Activated T-cell treated with anti-CD3 and anti-CD28 coated beads, Interleukin-2, amount 50 U/mL, for 24 hours (primary cell): Measurements from ENCODE around the gene FAM168A.
"Not testable (repeated sequence)": the region's sequence is repeated elsewhere in the genome, so short reads cannot be mapped to it uniquely, and the experiment has no call there.

ENCODE experiments used
- DNase-seq: peaks from one replicate; pipeline ENCODE4 v3.0.0-alpha.2; 2020
- H3K27ac Mint-ChIP-seq: 2 replicates; pipeline ENCODE4 v1.8.0; 2020; ENCODE audit warnings: mild to moderate bottlenecking, mixed read lengths
- H3K27me3 Mint-ChIP-seq: 2 replicates; pipeline ENCODE4 v1.8.0; 2020; ENCODE audit warnings: mixed read lengths
- H3K36me3 Mint-ChIP-seq: 2 replicates; pipeline ENCODE4 v1.8.0; 2020; ENCODE audit warnings: low read depth, mixed read lengths
- H3K4me1 Mint-ChIP-seq: 2 replicates; pipeline ENCODE4 v1.8.0; 2020; ENCODE audit warnings: low read depth, mixed read lengths
- H3K4me3 Mint-ChIP-seq: 2 replicates; pipeline ENCODE4 v1.8.0; 2020; ENCODE audit warnings: mild to moderate bottlenecking, moderate library complexity, mixed read lengths
- H3K9me3 Mint-ChIP-seq: 2 replicates; pipeline ENCODE4 v1.8.0; 2020; ENCODE audit warnings: mixed read lengths

FAM168A gene

DNA sequence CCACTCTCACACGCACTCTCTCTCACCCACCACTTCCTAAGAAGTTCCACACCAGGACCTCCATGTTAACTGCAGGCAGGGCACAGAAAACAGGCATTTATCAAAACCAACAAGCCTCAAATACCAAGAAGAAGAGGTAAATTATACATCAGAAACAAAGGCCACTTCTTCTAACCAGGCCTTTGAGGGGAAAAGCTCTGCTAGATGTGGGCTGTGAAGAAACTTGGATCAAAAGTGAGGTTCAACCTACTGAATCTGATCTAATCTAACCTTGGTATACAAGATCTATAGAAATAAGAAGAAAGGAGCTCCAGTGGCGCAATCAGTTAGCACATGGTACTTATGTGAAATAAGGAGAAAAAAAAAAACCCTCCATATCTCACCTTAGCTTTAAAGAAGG lies 91.9 kb downstream of the FAM168A start:
- Mint-ChIP-seq H3K9me3 (peaks cover 10% of the 10 kb centered on the region), H3K36me3 (peaks cover 13% of the 10 kb centered on the region), H3K4me3 (no peak overlapping the region), H3K27ac (no peak overlapping the region), H3K27me3 (no peaks in the 10 kb centered on the region), H3K4me1 (peaks cover 32% of the 10 kb centered on the region)
- no peak for DNase-seq

DNA sequence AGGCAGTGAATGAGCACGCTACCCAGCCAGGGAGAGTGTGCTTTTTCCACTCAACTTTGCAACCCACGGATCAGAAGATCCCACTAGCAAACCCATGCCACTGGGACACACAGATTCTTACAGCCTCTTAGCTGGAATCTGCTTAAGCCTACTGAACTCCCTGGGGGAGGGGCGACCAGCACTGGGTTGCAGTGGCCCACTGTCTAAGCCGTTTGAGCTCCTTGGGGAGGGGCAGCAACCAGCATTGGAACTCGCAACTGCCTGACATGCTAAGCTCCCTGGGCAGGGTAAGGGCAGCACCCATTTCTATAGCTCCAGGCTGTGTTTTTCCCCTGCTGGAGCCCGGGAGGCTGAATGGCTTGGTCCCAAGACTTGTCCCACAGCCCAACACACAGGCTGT lies 99.6 kb downstream of the FAM168A start:
- peaks cover 29% of the 10 kb centered on the region for H3K4me1 Mint-ChIP-seq
- H3K9me3 Mint-ChIP-seq: peaks cover 4% of the 10 kb centered on the region
- H3K27ac Mint-ChIP-seq: no peak overlapping the region
- peaks cover 6% of the 10 kb centered on the region for H3K36me3 Mint-ChIP-seq
- no peak overlapping the region for H3K4me3 Mint-ChIP-seq
- DNase-seq: no peak
- H3K27me3 Mint-ChIP-seq: no peaks in the 10 kb centered on the region

DNA sequence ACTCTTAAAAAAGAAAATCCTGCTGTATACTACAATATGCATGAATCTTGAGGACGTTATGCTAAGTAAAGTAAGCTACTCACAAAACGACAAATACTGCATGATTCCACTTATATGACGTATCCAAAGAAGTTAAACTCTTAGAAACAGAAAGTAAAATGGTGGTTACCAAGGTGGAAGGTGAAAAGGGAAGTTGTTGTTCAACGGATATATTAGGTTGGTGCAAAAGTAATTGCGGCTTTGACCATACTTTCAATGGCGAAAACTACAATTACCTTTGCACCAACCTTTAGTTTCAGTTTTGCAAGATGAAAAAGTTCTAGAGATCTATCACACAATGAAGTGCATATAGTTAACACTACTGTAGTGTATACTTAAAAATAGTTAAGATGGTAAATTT lies 101.8 kb downstream of the FAM168A start:
- Mint-ChIP-seq H3K27me3 (no peaks in the 10 kb centered on the region), H3K4me3 (no peak overlapping the region), H3K36me3 (peaks cover 6% of the 10 kb centered on the region), H3K27ac (no peak overlapping the region), H3K9me3 (peaks cover 4% of the 10 kb centered on the region), H3K4me1 (peaks cover 11% of the 10 kb centered on the region)
- DNase-seq: no peak

DNA sequence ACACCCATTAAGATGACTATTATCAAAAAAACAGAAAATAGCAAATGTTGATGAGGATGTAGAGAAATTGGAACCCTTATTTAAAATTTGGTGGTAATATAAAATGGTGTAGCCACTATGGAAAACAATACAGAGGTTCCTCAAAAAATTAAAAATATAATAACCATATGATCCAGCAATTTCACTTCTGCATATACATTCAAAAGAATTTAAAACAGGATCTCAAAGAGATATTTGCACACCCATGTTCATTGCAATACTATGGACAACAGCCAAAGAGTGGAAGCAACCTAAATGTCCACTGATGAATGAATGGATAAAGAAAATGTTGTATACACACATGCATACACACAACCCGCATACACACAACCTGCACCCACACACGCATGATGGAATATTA lies 102.2 kb downstream of the FAM168A start:
- peaks cover 6% of the 10 kb centered on the region for H3K36me3 Mint-ChIP-seq
- H3K9me3 Mint-ChIP-seq: peaks cover 4% of the 10 kb centered on the region
- H3K4me1 Mint-ChIP-seq: peaks cover 11% of the 10 kb centered on the region
- no peak for DNase-seq
- H3K27me3 Mint-ChIP-seq: no peaks in the 10 kb centered on the region
- H3K4me3 Mint-ChIP-seq: no peak overlapping the region
- H3K27ac Mint-ChIP-seq: no peak overlapping the region

DNA sequence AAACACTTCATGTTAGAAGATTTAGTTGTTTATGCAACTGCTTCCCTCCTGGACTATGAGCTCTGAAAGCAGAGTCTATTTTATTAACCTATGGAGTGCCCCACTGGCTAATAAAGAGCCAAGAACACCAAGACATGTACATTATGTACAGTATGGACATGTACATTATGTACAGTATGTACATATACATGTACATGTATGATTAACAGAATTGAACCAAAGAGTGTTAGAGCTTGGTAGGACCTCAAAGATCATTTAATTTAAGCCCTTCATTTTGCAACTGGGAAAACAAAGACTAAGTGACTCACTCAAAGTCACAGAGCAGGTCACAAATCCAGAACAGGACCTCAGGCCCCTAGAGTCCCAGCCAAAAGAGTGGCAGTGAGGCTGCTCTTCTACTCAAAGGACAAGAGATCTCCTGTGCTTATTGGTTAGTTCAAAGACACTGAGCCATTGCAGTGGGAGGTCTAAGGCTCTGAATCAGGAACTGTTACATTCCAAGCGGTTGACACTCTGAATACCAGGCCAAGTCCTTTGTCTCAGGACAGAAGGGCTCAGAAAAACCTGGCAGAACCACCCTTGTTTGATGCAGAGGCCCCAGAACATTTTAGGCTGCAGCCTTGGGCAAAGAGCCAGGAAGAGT lies 103.8 kb downstream of the FAM168A start:
- DNase-seq: no peak
- Mint-ChIP-seq H3K4me1 (peaks cover 6% of the 10 kb centered on the region), H3K9me3 (peaks cover 4% of the 10 kb centered on the region), H3K27ac (no peak overlapping the region), H3K4me3 (no peak overlapping the region), H3K27me3 (no peaks in the 10 kb centered on the region), H3K36me3 (peaks cover 6% of the 10 kb centered on the region)

DNA sequence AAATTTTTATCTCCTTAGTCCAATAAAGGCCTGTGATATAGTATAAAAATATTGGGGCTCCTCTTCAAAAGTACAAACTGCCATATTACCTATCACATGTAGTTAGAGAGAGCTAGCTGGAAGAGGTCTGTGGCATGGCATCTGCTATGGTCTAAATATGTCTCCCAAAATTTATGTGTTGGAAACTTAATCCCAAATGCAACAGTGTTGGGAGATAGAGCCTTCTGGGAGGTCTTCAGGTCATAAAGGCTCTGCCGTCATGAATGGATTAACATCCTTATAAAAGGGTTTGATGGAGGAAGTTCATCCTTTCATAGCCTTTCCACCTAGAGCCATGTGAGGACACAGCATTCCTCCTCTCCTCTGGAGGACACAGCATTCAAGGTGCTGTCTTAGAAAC lies 116.3 kb downstream of the FAM168A start:
- H3K4me1 Mint-ChIP-seq: no peaks in the 10 kb centered on the region
- peaks cover 13% of the 10 kb centered on the region for H3K9me3 Mint-ChIP-seq
- H3K36me3 Mint-ChIP-seq: peaks cover 12% of the 10 kb centered on the region
- no peak for DNase-seq
- no peak overlapping the region for H3K27ac Mint-ChIP-seq
- H3K27me3 Mint-ChIP-seq: no peaks in the 10 kb centered on the region
- H3K4me3 Mint-ChIP-seq: no peak overlapping the region

DNA sequence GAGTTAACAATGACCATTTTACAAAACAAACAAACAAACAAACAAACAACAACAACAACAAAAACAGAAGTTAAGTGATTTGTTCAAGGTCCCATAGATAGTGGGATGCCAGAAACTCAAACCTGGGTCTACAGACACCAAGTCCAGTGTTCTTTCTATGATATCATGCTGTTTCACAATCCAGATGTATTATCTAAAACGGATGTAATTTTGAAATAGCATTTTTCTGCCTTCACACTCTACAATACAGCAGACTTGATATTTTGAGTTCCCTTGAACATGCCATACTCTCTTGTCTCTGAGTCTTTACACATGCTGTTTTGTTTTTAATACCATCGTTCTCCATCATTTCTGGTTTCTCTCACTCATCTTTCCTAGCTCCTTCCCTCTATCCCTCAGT lies 117.2 kb downstream of the FAM168A start:
- no peak overlapping the region for H3K4me3 Mint-ChIP-seq
- H3K27ac Mint-ChIP-seq: no peak overlapping the region

DNA sequence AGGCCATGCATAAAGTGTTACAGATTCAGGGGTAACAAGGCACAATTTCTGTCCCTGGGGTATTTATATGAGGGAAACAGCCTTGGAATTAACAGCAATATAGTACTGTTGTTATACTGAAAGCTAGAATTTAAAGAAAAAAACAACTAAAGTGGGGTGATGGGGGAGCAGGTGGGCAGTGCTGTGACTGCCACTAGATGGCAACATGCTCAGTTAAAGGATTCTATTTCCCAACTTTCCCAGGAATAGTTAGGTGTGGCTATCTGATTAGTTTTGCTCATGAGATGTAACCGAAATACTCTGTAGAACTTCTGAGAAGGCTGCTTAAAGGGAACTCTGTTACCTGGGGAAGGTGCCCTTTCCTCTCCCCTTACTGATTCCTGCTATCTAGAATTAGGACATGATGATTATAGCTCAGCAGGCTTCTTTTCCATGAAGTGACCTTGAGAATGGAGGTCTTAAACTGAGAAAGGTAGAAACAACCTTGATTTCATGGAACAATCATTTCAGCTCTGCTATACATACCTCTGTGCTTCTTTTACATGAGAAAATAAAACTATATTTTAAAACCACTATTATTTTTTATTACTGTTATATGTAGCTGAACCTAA lies 119.1 kb downstream of the FAM168A start:
- peaks cover 14% of the 10 kb centered on the region for H3K9me3 Mint-ChIP-seq
- H3K4me1 Mint-ChIP-seq: no peaks in the 10 kb centered on the region
- H3K27ac Mint-ChIP-seq: no peak overlapping the region
- H3K27me3 Mint-ChIP-seq: no peaks in the 10 kb centered on the region
- peaks cover 12% of the 10 kb centered on the region for H3K36me3 Mint-ChIP-seq
- DNase-seq: no peak
- H3K4me3 Mint-ChIP-seq: no peak overlapping the region

More for the DNA sequence above, 117.2 kb downstream of the FAM168A start:
- H3K4me1 Mint-ChIP-seq: no peaks in the 10 kb centered on the region
- H3K9me3 Mint-ChIP-seq: peaks cover 14% of the 10 kb centered on the region
- DNase-seq: no peak
- no peaks in the 10 kb centered on the region for H3K27me3 Mint-ChIP-seq
- H3K36me3 Mint-ChIP-seq: peaks cover 12% of the 10 kb centered on the region

DNA sequence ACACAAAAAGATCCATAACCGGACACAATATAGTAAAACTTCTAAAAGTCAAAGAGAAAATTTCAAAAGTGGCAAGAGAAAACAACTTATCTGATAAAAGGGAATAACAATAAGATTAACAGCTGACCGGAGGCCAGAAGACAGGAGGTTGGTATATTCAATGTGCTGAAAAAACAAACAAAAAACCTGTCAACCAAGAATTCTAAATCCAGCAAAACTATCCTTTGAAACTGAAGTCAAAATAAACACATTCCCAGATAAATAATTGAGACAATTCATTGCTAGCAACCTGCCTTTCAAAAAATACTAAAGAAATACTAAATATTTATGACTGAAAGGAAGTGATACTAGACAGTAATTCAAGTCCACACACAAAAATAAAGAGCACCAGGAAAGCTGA lies 120.4 kb downstream of the FAM168A start:
- Mint-ChIP-seq H3K9me3 (peaks cover 14% of the 10 kb centered on the region), H3K4me3 (no peak overlapping the region), H3K36me3 (peaks cover 12% of the 10 kb centered on the region), H3K4me1 (no peaks in the 10 kb centered on the region), H3K27ac (no peak overlapping the region), H3K27me3 (no peaks in the 10 kb centered on the region)
- DNase-seq: no peak

DNA sequence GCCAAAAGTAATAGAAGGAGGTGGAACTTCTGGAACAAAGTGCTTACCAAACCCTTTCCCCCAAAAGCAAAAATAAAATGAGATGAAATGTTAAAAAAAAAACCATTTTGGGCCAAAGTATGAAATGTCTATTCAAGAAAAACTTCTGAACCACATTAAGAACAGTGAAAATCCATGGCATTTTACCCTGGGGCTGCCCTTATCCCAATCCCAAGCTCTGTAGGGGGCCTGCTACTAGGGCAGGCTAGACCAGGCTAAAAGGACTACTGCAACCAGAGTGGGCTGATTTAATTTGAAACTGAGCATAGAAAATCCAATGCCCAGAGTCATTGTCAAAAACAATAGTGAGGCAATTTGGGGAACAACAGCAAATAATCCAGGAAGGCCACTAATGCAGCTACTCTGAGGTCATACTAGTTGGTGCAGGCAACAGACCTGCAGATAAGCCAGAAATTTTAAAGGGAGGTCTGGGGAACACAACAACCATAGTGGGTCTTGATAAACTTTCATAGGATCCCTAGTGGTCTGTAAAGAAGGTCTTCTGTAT lies 122.3 kb downstream of the FAM168A start:
- Mint-ChIP-seq H3K9me3 (peaks cover 14% of the 10 kb centered on the region), H3K4me1 (no peaks in the 10 kb centered on the region), H3K27ac (no peak overlapping the region), H3K27me3 (no peaks in the 10 kb centered on the region), H3K36me3 (peaks cover 14% of the 10 kb centered on the region), H3K4me3 (no peak overlapping the region)
- DNase-seq: no peak

DNA sequence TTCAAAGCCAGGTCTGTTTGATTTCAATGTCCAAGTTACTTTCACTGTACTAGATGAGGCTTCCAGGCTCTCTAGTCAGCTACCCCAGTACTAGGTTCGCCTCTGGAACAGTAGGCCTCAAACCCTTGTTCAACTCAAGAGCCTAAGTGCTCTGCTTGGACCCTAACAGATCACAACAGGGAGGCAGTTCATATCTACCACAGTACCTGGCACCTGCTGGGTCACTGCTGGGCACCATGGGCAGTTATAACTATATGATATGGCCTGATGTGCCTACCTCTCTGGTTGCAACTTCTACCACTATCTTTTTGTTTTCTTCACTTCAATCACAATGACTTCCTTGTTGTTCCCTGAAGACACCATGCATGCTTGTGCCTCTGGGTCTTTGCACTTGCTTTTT lies 124.7 kb downstream of the FAM168A start:
- Mint-ChIP-seq H3K4me1 (no peaks in the 10 kb centered on the region), H3K27ac (no peak overlapping the region), H3K27me3 (no peaks in the 10 kb centered on the region), H3K4me3 (no peak overlapping the region), H3K36me3 (peaks cover 15% of the 10 kb centered on the region), H3K9me3 (peaks cover 13% of the 10 kb centered on the region)
- DNase-seq: no peak

DNA sequence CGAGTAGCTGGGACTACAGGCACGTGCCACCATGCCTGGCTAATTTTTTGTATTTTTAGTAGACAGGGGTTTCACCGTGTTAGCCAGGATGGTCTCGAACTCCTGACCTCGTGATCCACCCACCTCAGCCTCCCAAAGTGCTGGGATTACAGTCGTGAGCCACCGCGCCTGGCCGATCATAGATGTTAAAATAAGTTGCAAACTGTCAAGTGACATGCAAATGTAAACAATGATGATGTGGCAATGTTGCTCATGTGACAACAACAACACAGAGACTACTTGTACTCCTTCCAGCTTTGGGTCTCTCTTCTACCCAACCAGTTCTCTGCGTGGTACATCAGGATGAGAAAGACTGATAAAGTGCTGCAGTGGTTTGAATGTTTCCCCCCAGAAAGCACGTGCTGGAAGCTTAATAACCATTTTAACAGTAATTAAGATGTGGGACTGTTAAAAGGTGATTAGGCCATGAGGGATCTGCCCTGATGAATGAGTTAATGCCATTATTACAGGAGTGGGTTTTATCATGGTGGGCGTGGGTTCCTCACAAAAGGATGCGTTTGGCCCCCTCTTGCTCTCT lies 127.8 kb downstream of the FAM168A start:
- H3K4me1 Mint-ChIP-seq, H3K27me3 Mint-ChIP-seq, H3K4me3 Mint-ChIP-seq, H3K9me3 Mint-ChIP-seq, DNase-seq, H3K27ac Mint-ChIP-seq, H3K36me3 Mint-ChIP-seq: not testable (repeated sequence)

DNA sequence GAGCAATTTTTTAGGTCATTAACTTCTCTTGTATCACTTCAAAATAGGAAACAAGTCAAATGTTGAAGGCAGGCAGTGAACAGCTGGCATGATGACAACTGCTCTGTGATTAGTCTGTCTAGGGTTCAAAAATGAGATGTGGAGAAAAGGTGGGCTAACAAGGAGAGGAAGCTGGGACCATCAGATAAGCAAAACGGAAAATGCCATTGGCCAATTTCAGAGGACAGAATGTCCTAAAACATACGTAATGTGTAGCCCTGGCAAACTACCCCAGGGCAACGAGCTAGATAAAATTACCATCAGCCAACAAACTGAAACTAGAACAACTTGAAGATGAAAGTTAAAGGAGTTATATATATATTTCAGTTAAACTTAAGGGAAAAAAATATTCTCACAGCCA lies 128.5 kb downstream of the FAM168A start:
- H3K4me3 Mint-ChIP-seq: no peak overlapping the region
- no peaks in the 10 kb centered on the region for H3K9me3 Mint-ChIP-seq
- no peaks in the 10 kb centered on the region for H3K4me1 Mint-ChIP-seq
- H3K36me3 Mint-ChIP-seq: peaks cover 9% of the 10 kb centered on the region
- H3K27ac Mint-ChIP-seq: no peak overlapping the region
- DNase-seq: no peak
- no peaks in the 10 kb centered on the region for H3K27me3 Mint-ChIP-seq

DNA sequence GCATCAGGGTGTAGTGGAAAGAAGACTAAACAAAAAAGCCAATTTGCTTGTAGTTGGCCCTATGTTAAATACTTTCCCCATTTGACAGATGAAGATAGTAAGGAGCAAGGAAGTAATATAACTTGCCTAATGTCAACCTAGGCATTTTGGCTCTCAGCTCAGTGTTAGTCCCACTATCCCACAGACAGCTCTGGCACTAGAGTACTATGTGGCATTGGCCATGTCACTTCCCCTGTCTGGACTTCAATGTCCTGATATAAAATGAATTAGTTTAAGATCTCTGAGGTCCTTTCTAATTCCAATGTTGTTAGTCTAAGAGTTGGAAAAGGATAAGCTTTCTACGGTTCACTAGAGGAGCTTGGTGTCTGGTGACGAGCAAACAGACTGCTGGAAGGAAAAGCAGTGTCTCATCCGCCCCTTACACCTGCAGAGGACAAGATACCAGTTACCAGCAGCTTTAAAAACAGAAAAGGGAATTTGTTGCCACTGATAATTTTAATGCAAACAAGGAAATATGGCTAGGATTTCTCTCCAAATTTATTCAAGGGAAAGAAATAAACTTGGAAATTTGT lies 129.2 kb downstream of the FAM168A start:
- H3K36me3 Mint-ChIP-seq: peaks cover 9% of the 10 kb centered on the region
- no peak for DNase-seq
- H3K4me1 Mint-ChIP-seq: no peaks in the 10 kb centered on the region
- H3K9me3 Mint-ChIP-seq: no peaks in the 10 kb centered on the region
- H3K27me3 Mint-ChIP-seq: no peaks in the 10 kb centered on the region
- H3K27ac Mint-ChIP-seq: no peak overlapping the region
- no peak overlapping the region for H3K4me3 Mint-ChIP-seq

DNA sequence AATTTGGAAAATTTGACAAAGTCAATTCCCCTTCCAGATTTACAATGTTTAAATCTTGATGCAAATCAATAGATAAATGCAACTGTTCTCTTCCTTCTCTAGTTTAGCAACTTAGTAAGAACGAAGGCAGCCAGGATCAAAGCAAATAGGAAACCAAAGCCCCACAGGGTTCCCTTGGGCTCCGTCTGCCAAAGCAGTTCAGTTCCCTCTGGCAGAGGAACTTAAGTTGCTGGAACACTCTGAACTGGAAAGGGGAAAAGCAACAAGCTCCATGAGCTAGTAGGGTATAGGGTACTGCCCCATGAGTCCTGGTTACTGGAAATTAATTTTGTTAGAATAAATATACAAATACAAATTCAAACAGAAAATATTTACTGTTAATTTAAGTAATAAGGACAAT lies 130.4 kb downstream of the FAM168A start:
- DNase-seq: no peak
- Mint-ChIP-seq H3K4me1 (no peaks in the 10 kb centered on the region), H3K27me3 (no peaks in the 10 kb centered on the region), H3K36me3 (peaks cover 11% of the 10 kb centered on the region), H3K27ac (no peak overlapping the region), H3K9me3 (no peaks in the 10 kb centered on the region), H3K4me3 (no peak overlapping the region)
